ENCODE data around the gene COL4A6. TPM values are rescaled to one million over a fixed set of nuclear protein-coding genes. Genes with fewer than 3 reads are reported as not detected.
"Not testable (repeated sequence)": the region's sequence is repeated elsewhere in the genome, so short reads cannot be mapped to it uniquely, and the experiment has no call there.

COL4A6 gene
- total and polyA plus RNA-seq, 2 experiments from 2014 or later = 40.1 to 95.2 TPM

DNA sequence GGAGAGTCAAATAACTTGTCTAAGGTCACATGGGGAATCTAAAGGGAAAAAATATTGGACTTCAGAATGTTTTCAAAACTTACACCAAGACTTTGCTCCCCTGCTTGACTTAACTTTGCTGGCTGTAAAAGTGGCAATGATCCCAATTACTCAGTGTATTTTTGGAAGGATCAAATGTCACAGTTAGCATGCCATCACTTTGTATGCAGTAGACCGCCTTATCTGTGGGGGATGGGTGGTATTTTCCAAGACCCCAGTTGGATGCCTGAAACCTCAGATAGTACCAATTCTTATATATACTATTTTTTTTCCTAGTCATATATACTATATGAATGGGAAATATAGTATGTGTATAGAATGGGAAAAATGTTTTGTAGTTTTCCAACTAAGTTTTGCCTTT is 53.4 kb downstream of the COL4A6 start:
- no peaks in the 10 kb centered on the region for H3K36me3 ChIP-seq
- H3K4me1 ChIP-seq (ENCODE audit: low read depth) = peaks cover 9% of the 10 kb centered on the region
- H3K27me3 ChIP-seq = no peaks in the 10 kb centered on the region
- no peaks in the 10 kb centered on the region for H3K9me3 ChIP-seq (ENCODE audit: low read depth)
- peak in 1 of 2 donors; percentile 24 for DNase-seq (ENCODE audit: low read depth in 1 of 2, low spot score in 1 of 2)
- H3K27ac ChIP-seq = no peak overlapping the region
- H3K4me3 ChIP-seq = no peak overlapping the region
- TF ChIP-seq, protein P1, sequence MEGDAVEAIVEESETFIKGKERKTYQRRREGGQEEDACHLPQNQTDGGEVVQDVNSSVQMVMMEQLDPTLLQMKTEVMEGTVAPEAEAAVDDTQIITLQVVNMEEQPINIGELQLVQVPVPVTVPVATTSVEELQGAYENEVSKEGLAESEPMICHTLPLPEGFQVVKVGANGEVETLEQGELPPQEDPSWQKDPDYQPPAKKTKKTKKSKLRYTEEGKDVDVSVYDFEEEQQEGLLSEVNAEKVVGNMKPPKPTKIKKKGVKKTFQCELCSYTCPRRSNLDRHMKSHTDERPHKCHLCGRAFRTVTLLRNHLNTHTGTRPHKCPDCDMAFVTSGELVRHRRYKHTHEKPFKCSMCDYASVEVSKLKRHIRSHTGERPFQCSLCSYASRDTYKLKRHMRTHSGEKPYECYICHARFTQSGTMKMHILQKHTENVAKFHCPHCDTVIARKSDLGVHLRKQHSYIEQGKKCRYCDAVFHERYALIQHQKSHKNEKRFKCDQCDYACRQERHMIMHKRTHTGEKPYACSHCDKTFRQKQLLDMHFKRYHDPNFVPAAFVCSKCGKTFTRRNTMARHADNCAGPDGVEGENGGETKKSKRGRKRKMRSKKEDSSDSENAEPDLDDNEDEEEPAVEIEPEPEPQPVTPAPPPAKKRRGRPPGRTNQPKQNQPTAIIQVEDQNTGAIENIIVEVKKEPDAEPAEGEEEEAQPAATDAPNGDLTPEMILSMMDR (IDR thresholded peaks at IDR 0.05; ENCODE audit: low read depth, low read length) = no peak

DNA sequence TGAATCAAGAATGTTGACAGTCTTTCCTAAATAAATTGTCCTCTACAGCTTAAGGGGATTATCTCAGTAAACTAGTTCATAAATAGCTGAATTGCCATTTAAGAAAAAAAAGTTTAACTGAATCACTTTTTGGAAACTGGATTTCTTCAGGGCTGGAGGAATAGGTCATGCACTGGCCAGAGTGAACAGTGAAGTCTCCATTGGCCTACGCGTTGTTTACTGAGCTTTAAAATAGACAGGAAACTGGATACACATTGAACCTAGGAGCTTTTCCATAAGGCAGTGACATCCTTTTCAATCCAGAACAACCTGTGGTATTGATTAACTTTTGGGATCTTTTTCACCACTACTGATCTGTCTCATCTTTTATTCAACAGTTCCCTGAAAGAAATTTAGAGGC is 58.0 kb downstream of the COL4A6 start:
- no peak for DNase-seq (ENCODE audit: low read depth in 1 of 2, low spot score in 1 of 2)
- Histone ChIP-seq H3K4me3 (no peak overlapping the region), H3K4me1 (ENCODE audit: low read depth) (peaks cover 10% of the 10 kb centered on the region), H3K36me3 (no peaks in the 10 kb centered on the region), H3K27ac (no peak overlapping the region), H3K27me3 (no peaks in the 10 kb centered on the region), H3K9me3 (ENCODE audit: low read depth) (no peaks in the 10 kb centered on the region)
- TF ChIP-seq, protein P1 (IDR thresholded peaks at IDR 0.05; ENCODE audit: low read depth, low read length) = no peak

DNA sequence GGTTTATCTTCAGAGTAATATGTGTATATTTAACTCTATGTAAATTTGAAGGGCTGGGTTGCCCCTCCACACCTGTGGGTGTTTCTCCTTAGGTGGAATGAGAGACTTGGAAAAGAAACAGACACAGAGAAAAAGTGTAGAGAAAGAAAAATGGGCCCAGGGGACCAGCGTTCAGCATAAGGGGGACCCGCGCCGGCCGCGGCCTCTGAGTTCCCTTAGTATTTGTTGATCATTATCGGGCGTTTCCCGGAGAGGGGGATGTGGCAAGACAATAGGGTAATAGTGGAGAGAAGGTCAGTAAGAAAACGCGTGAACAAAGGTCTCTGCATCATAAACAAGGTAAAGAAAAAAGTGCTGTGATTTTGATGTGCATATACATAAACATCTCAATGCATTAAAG is 61.4 kb downstream of the COL4A6 start:
- H3K4me3 ChIP-seq; DNase-seq (ENCODE audit: low read depth in 1 of 2, low spot score in 1 of 2); H3K9me3 ChIP-seq (ENCODE audit: low read depth); H3K27ac ChIP-seq; H3K36me3 ChIP-seq; H3K27me3 ChIP-seq: not testable (repeated sequence)
- peaks cover 22% of the 10 kb centered on the region for H3K4me1 ChIP-seq (ENCODE audit: low read depth)

DNA sequence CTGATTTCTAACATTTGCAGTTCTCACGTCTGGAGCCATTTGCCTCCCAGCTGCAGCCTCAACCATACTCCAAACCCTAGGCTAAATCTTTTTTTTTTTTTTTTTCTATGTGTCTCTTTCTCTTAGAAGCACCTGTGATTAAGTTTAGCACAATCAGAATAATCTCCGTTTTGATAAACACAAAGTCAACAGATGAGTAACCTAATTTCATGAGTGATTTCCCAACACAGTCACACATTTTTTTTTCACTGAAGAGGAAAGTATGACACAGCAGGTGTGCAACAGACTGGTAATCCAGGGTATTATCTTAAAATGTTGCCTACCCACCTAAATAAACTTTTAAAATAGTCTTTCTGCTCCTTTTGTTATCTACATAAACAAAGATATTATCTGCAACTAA is 62.6 kb downstream of the COL4A6 start:
- not testable (repeated sequence) for H3K27me3 ChIP-seq; H3K9me3 ChIP-seq (ENCODE audit: low read depth); H3K27ac ChIP-seq; DNase-seq (ENCODE audit: low read depth in 1 of 2, low spot score in 1 of 2); H3K4me3 ChIP-seq; H3K36me3 ChIP-seq
- H3K4me1 ChIP-seq (ENCODE audit: low read depth) = peaks cover 23% of the 10 kb centered on the region

DNA sequence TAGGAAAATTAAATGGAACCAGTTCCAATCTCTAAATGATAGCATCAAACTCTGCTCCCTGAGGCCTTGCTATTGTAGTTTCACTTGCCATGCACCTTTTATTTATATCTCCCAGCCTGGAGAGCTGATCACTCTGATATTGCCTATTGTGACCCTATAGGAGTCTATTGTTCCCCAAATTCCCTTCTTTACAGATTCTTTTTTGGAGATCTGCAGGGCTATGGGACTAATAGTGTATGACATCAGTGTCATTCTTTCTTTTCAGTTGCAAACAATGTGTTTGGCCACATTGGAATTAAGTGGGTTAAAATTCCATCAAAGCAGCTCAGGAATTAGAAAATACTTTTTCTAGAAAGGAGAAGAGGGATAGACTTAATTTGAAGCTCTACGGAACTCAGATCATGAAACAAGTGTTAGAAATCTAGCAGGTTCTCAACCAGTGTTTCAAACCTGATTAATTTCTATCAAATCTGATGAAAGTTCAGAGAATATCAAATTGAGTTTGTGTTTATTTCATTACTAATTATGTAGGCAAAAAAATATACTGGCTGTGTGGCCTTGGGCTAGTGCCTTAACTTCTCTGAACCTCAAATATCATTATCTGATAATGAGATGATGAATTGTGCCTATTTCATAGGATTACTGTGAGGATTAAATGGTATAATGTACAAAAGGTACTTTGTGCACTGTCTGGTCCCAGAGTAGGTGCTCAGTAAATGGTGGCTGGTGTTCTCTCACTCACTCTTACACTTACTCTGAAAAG is 71.4 kb downstream of the COL4A6 start:
- Histone ChIP-seq H3K36me3 (no peaks in the 10 kb centered on the region), H3K4me1 (ENCODE audit: low read depth) (peaks cover 20% of the 10 kb centered on the region), H3K27ac (no peak overlapping the region), H3K27me3 (no peaks in the 10 kb centered on the region), H3K4me3 (no peak overlapping the region), H3K9me3 (ENCODE audit: low read depth) (no peaks in the 10 kb centered on the region)
- DNase-seq (ENCODE audit: low read depth in 1 of 2, low spot score in 1 of 2) = no peak
- TF ChIP-seq, protein P1 (IDR thresholded peaks at IDR 0.05; ENCODE audit: low read depth, low read length) = no peak

DNA sequence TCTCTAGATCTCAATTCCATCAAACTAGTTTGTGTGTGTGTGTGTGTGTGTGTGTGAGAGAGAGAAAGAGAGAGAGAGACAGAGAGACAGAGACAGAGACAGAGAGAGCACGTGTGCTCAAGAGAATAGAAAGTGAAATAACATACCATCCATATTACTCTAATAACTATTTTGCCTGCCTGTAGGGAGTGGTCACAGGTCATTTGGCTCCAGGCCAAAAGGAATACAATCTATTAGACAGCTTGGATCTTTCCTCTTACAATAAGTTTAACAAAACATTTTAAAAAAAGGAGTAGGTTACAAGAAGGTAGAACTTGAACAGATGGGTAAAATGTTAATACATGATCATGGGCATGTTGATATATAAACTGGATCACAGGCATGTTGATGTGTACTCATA is 76.2 kb downstream of the COL4A6 start:
- Histone ChIP-seq H3K36me3 (no peaks in the 10 kb centered on the region), H3K4me3 (no peak overlapping the region), H3K27ac (no peak overlapping the region), H3K4me1 (ENCODE audit: low read depth) (peaks cover 25% of the 10 kb centered on the region), H3K9me3 (ENCODE audit: low read depth) (no peaks in the 10 kb centered on the region), H3K27me3 (no peaks in the 10 kb centered on the region)
- TF ChIP-seq, protein P1 (IDR thresholded peaks at IDR 0.05; ENCODE audit: low read depth, low read length) = no peak
- DNase-seq (ENCODE audit: low read depth in 1 of 2, low spot score in 1 of 2) = no peak
